NB4 (cell line): ENCODE data around the gene TMEM145.
A peak's percentile ranks its signal among the peaks of the same experiment; 100 is the strongest.

Experiments
- DNase-seq: peaks from one replicate; pipeline ENCODE4 v3.0.0; 2010; ENCODE audit warnings: low read depth
- H3K4me3 ChIP-seq: one replicate; pipeline ENCODE4 v1.5.1; 2011; ENCODE audit warnings: mild to moderate bottlenecking, low read depth, low read length, moderate library complexity
- MYC ChIP-seq: IDR thresholded peaks from 2 replicates; pipeline ENCODE4 v1.6.1; 2011; ENCODE audit warnings: low read depth, low read length
- POLR2A ChIP-seq: IDR thresholded peaks from 2 replicates; pipeline ENCODE4 v1.6.1; 2011; ENCODE audit warnings: mild to moderate bottlenecking; ENCODE audit not compliant: insufficient read length; ENCODE audit errors: extremely low read depth
- TF ChIP-seq, protein P1 (sequence below): IDR thresholded peaks from one replicate; pipeline ENCODE4 v1.5.1; 2012; ENCODE audit warnings: low read depth, low read length
- TF ChIP-seq, protein P2 (sequence below): IDR thresholded peaks from 2 replicates; pipeline ENCODE4 v1.6.1; 2011; ENCODE audit warnings: low read depth, low read length

Gene TMEM145

DNA sequence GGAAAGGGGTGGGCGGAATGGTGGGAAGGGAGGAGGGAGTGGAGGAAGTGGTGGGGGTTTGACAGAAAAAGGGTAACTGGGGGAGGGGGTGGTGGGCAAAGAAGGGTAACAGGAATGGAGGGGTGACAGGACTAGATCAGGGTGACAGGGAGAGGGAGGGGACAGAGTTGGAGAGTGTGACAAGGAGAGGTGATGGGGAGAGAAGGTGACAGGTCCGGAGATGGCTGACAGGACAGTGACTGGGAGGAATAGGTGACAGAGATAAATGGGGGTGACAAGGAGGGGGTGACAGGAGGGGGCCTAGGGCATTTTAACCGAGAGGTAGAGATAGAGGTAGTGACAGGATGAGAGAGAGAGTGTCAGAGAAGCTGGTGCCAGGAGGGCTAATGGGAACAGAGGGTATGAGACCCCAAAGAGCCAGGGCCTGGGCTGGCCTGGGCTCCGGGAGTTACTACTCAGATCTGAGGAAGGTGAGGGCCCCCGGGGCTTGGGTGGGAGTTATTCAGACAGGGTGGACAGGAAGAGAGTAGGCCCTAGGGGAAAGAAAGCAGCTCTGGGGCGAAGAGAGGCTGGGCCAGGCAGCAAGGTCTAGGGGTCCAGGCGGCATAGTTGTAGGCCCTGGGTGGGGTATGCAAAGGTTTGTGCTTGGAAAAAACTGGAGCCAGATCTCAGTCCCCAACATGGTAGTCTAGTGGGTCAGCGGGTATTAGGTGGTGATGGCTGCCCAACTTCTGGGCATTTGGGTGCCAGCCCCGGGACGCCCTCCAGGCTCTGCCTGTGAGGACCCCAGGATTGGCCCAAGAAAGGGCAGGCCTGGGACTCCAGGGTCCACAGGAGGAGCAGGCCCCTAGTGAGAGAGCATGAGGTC is 43.4 kb upstream of the TMEM145 start:
- H3K4me3 ChIP-seq, result peak overlapping the region; percentile 66
- no peak for DNase-seq
- TF ChIP-seq MYC (no peak), POLR2A (no peak)
- TF ChIP-seq, protein P1, sequence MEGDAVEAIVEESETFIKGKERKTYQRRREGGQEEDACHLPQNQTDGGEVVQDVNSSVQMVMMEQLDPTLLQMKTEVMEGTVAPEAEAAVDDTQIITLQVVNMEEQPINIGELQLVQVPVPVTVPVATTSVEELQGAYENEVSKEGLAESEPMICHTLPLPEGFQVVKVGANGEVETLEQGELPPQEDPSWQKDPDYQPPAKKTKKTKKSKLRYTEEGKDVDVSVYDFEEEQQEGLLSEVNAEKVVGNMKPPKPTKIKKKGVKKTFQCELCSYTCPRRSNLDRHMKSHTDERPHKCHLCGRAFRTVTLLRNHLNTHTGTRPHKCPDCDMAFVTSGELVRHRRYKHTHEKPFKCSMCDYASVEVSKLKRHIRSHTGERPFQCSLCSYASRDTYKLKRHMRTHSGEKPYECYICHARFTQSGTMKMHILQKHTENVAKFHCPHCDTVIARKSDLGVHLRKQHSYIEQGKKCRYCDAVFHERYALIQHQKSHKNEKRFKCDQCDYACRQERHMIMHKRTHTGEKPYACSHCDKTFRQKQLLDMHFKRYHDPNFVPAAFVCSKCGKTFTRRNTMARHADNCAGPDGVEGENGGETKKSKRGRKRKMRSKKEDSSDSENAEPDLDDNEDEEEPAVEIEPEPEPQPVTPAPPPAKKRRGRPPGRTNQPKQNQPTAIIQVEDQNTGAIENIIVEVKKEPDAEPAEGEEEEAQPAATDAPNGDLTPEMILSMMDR, result no peak
- TF ChIP-seq, protein P2, sequence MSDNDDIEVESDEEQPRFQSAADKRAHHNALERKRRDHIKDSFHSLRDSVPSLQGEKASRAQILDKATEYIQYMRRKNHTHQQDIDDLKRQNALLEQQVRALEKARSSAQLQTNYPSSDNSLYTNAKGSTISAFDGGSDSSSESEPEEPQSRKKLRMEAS, result no peak

DNA sequence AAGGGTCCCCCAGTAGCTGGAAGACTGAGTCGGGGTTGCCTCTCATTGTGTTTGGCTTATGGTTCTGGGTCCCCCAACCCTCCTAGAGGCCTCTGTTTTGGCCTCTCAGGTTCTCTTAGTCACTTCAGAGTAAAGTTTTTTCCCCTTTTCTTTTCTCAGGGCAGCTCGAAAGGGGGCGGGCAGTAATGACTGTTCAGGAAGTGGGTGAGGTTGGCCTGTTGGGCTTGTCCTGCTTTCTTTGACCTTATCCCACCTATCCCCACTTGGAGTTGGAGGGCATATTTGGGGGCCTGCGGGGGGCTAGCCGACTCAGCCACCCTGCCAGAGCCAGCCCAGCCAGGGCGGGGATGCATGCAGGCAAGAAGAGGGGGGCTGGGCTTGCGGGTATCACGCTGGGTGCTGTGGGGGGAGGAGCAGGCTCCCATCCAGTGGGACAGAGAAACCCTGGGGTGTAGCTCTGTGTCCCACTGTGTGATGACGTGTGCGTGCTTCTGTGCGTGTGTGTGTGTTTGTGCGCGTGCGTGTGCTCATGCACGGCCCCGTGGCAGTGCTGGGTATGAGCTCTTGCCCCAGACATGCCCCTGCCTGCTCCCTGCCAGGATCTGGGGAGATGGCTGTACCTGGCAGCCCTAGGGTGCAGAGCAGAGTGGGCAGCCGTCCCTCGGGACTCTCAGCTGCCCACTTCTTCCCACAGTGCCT is 42.6 kb upstream of the TMEM145 start:
- DNase-seq, result peak; percentile 60
- TF ChIP-seq MYC (0 out of 2 replicates have a peak, but pooled peaks have one; percentile 7), POLR2A (no peak)
- peak overlapping the region; percentile 66 for H3K4me3 ChIP-seq

DNA sequence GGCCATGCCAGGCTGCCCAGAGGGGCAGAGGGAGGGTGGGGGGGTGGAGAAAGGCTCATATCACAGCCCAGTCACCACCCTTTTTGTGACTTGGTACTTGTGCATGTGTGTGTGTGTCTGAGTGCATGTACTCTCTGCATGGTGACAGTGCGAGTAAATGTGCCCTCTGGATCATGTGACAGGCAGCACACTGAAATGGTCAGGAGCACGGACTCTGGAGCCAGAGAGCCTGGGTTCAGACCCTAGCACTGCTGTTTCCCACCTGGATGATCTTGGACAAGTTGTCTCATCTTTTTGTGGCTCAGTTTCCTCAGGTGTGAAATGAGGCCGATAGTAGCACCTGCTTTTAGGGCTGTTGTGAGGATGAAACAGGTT is 42.1 kb upstream of the TMEM145 start:
- TF ChIP-seq, protein P2, result no peak
- TF ChIP-seq MYC (no peak), POLR2A (no peak)
- TF ChIP-seq, protein P1, result no peak
- H3K4me3 ChIP-seq, result no peak overlapping the region
- no peak for DNase-seq

DNA sequence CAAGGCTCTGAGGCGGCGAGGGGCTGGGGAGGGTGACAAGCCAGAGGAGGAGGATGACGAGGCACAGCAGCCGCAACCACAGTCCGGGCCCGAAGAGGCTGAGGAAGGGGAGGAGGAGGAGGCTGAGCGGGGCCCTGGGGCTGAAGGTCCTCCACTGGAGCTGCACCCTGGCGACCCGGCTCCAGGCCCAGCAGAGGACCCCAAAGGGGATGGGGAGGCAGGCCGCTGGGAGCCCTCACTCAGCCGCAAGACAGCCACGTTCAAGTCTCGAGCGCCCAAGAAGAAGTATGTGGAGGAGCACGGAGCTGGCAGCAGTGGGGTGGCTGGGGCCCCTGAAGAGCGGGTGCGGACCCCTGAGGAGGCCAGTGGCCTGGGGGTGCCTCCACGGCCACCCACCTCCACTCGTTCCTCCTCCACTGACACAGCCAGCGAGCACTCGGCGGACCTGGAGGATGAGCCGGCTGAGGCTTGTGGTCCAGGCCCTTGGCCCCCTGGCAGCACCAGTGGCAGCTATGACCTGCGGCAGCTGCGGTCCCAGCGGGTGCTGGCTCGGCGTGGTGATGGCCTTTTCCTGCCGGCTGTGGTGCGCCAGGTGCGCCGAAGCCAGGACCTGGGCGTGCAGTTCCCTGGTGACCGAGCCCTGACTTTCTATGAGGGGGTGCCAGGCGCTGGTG is 41.1 kb upstream of the TMEM145 start:
- no peak for DNase-seq
- no peak overlapping the region for H3K4me3 ChIP-seq
- TF ChIP-seq, protein P2, result no peak
- TF ChIP-seq, protein P1, result no peak
- TF ChIP-seq MYC (no peak), POLR2A (no peak)

DNA sequence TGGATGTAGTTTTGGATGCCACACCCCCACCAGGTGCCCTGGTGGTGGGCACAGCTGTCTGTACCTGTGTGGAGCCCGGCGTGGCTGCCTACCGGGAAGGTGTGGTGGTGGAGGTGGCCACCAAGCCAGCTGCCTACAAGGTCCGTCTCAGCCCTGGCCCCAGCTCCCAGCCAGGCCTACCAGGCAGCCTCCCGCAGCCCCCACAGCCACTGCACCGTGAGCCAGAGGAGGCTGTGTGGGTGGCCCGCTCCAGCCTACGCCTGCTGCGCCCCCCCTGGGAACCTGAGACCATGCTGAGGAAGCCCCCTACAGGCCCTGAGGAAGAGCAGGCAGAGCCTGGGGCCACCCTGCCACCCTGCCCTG is 40.6 kb upstream of the TMEM145 start:
- no peak for DNase-seq

DNA sequence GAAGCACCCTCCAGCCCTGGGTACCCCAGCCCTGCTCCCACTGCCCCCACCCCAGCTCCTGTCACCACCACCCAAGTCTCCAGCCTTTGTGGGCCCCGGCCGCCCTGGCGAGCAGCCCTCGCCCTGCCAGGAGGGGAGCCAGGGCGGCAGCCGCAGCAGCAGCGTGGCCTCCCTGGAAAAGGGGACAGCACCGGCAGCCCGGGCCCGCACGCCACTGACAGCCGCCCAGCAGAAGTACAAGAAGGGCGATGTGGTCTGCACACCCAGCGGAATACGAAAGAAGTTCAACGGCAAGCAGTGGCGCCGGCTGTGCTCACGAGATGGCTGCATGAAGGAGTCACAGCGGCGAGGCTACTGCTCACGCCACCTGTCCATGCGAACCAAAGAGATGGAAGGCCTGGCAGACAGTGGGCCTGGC is 40.1 kb upstream of the TMEM145 start:
- no peak for DNase-seq
- no peak overlapping the region for H3K4me3 ChIP-seq
- TF ChIP-seq MYC (no peak), POLR2A (no peak)
- TF ChIP-seq, protein P1, result no peak
- TF ChIP-seq, protein P2, result no peak

More for the DNA sequence above, 40.6 kb upstream of the TMEM145 start:
- TF ChIP-seq, protein P1, result no peak
- TF ChIP-seq MYC, result no peak
- TF ChIP-seq, protein P2, result no peak
- TF ChIP-seq POLR2A, result no peak
- H3K4me3 ChIP-seq, result no peak overlapping the region
